ENCODE measurements around the gene ZNF668. TPM values are rescaled to one million over a fixed set of nuclear protein-coding genes. Genes with fewer than 3 reads are reported as not detected.

The ZNF668 gene
- polyA plus RNA-seq, 3 donors: 3.3 to 7.1 (median 6.3) TPM

GRCh38 chr16:31084584-31085302 is 10.7 kb upstream of the ZNF668 start:
- 79 to 91% (median 88%) methylated on average over 15 to 16 of the region's 16 CpGs for WGBS, 3 donors
- no peak overlapping the region for H3K27ac ChIP-seq (ENCODE audit: low read depth, low read length)

GRCh38 chr16:31083981-31084380 is 9.9 kb upstream of the ZNF668 start:
- H3K27ac ChIP-seq (ENCODE audit: low read depth, low read length): no peak overlapping the region
- WGBS, 3 donors: 85 to 92% (median 90%) methylated on average over 13 of the region's 13 CpGs

GRCh38 chr16:31083556-31083955 is 9.5 kb upstream of the ZNF668 start:
- WGBS, 3 donors: 62 to 81% (median 79%) methylated on average over 4 to 5 of the region's 5 CpGs
- H3K27ac ChIP-seq (ENCODE audit: low read depth, low read length): no peak overlapping the region

GRCh38 chr16:31083081-31083480 is 9.0 kb upstream of the ZNF668 start:
- no peak overlapping the region for H3K27ac ChIP-seq (ENCODE audit: low read depth, low read length)
- 59 to 62% (median 60%) methylated on average over 9 of the region's 9 CpGs for WGBS, 3 donors

- WGBS, 3 donors: 71 to 79% (median 79%) methylated on average over 10 to 14 of the region's 14 CpGs
- H3K27ac ChIP-seq (ENCODE audit: low read depth, low read length): no peak overlapping the region
These were observed 8.5 kb upstream of the ZNF668 start for GRCh38 chr16:31082368-31083045.

GRCh38 chr16:31081428-31082351 is 7.7 kb upstream of the ZNF668 start:
- H3K27ac ChIP-seq (ENCODE audit: low read depth, low read length): no peak overlapping the region
- WGBS, 3 donors: 82 to 88% (median 83%) methylated on average over 26 of the region's 26 CpGs

- WGBS, 3 donors: 93 to 95% (median 93%) methylated on average over 13 of the region's 13 CpGs
- no peak overlapping the region for H3K27ac ChIP-seq (ENCODE audit: low read depth, low read length)
These were observed 6.8 kb upstream of the ZNF668 start for GRCh38 chr16:31080756-31081419.

GRCh38 chr16:31080035-31080629 is 6.1 kb upstream of the ZNF668 start:
- 96% methylated on average over 40 of the region's 40 CpGs for WGBS, 3 donors

GRCh38 chr16:31079342-31079944 is 5.4 kb upstream of the ZNF668 start:
- WGBS, 3 donors: 68 to 88% (median 73%) methylated on average over 13 of the region's 13 CpGs
- H3K27ac ChIP-seq (ENCODE audit: low read depth, low read length): no peak overlapping the region

More at GRCh38 chr16:31080035-31080629, 6.1 kb upstream of the ZNF668 start:
- no peak overlapping the region for H3K27ac ChIP-seq (ENCODE audit: low read depth, low read length)

GRCh38 chr16:31078597-31079341 is 4.7 kb upstream of the ZNF668 start:
- H3K27ac ChIP-seq (ENCODE audit: low read depth, low read length): no peak overlapping the region
- WGBS, 3 donors: 84 to 91% (median 84%) methylated on average over 15 of the region's 15 CpGs

- 93 to 95% (median 94%) methylated on average over 30 of the region's 30 CpGs for WGBS, 3 donors
- no peak overlapping the region for H3K27ac ChIP-seq (ENCODE audit: low read depth, low read length)
These were observed 3.8 kb upstream of the ZNF668 start for GRCh38 chr16:31077592-31078396.

GRCh38 chr16:31077024-31077423 is 3.0 kb upstream of the ZNF668 start:
- no peak overlapping the region for H3K27ac ChIP-seq (ENCODE audit: low read depth, low read length)
- WGBS, 3 donors: 93 to 95% (median 94%) methylated on average over 13 of the region's 13 CpGs

GRCh38 chr16:31076319-31076718 is 2.3 kb upstream of the ZNF668 start:
- no peak overlapping the region for H3K27ac ChIP-seq (ENCODE audit: low read depth, low read length)
- 65 to 76% (median 65%) methylated on average over 16 of the region's 16 CpGs for WGBS, 3 donors

- H3K27ac ChIP-seq (ENCODE audit: low read depth, low read length): no peak overlapping the region
- 0 to 2% (median 2%) methylated on average over 7 of the region's 7 CpGs for WGBS, 3 donors
These were observed 759 bp upstream of the ZNF668 start for GRCh38 chr16:31074814-31075183.

- 0% methylated on average over 78 to 83 of the region's 83 CpGs for WGBS, 3 donors
- H3K27ac ChIP-seq (ENCODE audit: low read depth, low read length): no peak overlapping the region
These were observed 684 bp downstream of the ZNF668 start for GRCh38 chr16:31073142-31073969.

Measured in adipose tissue (tissue), 3 donors.